ENCODE data around the gene TEX54.
"Not testable (repeated sequence)": the region's sequence is repeated elsewhere in the genome, so short reads cannot be mapped to it uniquely, and the experiment has no call there.

TEX54 gene

GRCh38 chr11:62854825-62855570 lies 22.4 kb upstream of the TEX54 start:
- DNase-seq: no peak

- DNase-seq: no peak
Measured at GRCh38 chr11:62854013-62854824, 21.6 kb upstream of the TEX54 start.

- DNase-seq: no peak
Measured at GRCh38 chr11:62853279-62853965, 20.8 kb upstream of the TEX54 start.

GRCh38 chr11:62852523-62853188 lies 20.0 kb upstream of the TEX54 start:
- no peak for DNase-seq

- DNase-seq: no peak
Measured at GRCh38 chr11:62851807-62852522, 19.3 kb upstream of the TEX54 start.

- DNase-seq: no peak
Measured at GRCh38 chr11:62850911-62851806, 18.5 kb upstream of the TEX54 start.

- DNase-seq: no peak
Measured at GRCh38 chr11:62847767-62848314, 15.2 kb upstream of the TEX54 start.

GRCh38 chr11:62846177-62846576 lies 13.5 kb upstream of the TEX54 start:
- no peak for DNase-seq

- DNase-seq: no peak
Measured at GRCh38 chr11:62844154-62844553, 11.5 kb upstream of the TEX54 start.

GRCh38 chr11:62843466-62843865 lies 10.8 kb upstream of the TEX54 start:
- DNase-seq: no peak

- DNase-seq: not testable (repeated sequence)
Measured at GRCh38 chr11:62842891-62843290, 10.2 kb upstream of the TEX54 start.

GRCh38 chr11:62842171-62842741 lies 9.6 kb upstream of the TEX54 start:
- peak; percentile 63 for DNase-seq

GRCh38 chr11:62841361-62842170 lies 8.9 kb upstream of the TEX54 start:
- peak; percentile 94 for DNase-seq

- peak; percentile 62 for DNase-seq
Measured at GRCh38 chr11:62840721-62841360, 8.2 kb upstream of the TEX54 start.

GRCh38 chr11:62839050-62839945 lies 6.7 kb upstream of the TEX54 start, which contains the start of gene WDR74:
WDR74 (minus strand) TSS chr11:62839590; CDS start chr11:62839570, 20 bp downstream.
- peak; percentile 97 for DNase-seq

- DNase-seq: no peak
Measured at GRCh38 chr11:62835336-62835735, 2.7 kb upstream of the TEX54 start.

- DNase-seq: peak; percentile 99
Measured at GRCh38 chr11:62831520-62832335, 913 bp downstream of the TEX54 start, which contains the start of gene STX5. STX5 (minus strand) TSS chr11:62832051; CDS start chr11:62831243, 808 bp downstream.
